ENCODE results near the gene CCDC188.

The CCDC188 gene

DNA sequence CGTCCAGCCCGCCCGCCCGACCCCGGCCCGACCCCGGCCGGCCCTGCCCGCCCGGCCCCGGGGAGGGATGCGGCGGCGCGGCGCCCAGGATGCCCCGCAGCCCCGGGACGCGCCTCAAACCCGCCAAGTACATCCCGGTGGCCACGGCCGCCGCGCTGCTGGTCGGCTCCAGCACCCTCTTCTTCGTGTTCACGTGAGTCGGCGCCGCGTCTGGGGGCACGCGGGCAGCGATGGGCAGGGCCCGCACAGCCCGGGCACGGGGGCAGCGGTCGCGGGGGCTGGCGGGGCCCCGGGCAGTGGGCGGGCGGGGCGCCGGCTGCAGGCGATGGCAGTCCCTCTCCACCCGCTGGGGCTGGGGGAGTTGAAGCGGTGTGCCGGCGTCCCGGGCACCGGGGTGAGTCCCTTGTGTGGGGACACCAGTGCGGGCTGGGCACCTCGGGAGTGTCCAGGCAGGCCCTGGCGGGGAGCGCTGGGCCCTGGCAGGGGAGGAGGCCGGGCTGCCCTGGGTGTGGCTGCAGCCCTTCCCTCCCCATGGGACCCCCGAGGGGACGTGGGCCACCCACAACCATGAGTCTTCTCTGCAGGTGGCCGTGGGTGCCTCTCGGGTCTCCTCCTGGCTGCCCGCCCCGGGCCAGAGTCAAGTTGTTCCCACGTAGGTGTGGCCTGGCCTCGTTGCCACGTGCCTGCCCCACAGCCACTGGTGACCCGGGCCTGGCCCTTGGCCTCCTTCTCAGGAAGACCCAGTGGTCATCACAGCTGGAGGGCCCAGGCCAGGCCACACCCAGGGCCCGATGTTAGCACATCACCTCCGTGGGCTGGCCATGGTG is 18.8 kb downstream of the CCDC188 start:
- peak in 1 of 2 donors; percentile 41 for DNase-seq

DNA sequence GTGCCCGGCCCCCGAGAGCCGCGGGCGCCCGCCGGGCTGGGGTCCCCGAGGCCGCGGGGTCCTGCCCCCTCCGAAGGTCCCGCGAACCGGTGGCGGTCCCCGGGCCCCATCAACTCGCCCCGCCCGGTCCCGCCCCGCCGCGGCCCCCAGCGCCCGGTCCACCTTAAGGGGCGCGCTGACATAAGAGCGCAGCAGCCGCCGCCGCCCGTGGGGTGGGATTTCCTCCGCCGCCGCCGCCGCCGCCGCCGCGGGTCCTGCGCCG is 19.3 kb downstream of the CCDC188 start, which contains the start of gene ZDHHC8:
ZDHHC8 (plus strand) TSS at position 208 of the 262 bp plus-strand sequence. CDS start 144 bp downstream, outside the sequence.
- DNase-seq, result peak; percentile 56 to 62

DNA sequence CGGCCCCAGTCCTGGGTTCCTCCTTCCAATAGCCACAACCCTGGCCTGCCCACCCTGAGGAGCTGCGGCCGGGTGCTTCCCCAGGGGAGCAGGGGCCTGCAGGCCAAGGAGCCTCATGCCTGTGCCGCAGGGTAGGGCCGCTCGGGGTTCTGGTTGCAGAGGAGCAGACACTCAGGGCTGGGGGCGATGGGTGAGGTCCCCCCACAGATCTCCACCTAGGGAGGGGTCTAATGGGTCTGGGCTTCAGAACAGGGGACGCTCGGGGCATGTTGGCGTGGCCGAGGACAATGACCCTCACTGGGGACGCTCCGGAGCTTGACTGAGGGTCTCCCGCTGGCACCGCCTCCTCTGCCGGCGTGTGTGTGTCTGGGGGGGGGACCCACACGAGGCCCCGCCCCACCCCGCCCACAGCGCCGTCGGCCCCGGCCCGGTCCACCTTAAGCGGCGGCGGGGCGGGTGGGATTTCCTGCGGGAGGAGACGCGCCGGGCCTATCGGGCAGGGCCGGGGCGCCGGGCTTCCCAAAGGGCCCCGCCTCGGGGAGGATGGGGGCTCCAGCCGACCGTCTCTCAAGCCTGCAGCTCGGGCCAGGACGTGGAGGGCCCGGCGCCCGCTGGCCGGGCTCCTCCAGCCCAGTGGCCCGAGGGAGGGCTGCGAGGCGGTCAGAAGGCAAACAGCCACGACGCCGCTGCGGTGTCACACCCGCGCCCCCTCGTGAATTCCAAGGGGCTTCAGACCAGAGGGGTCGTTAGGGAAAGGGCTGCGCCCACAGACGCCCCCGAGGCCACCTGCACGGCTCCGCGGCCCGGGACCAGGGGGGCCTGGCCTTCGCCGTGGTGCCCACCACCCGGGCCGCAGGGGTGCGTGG is 19.9 kb downstream of the CCDC188 start:
- peak; percentile 83 to 84 for DNase-seq

DNA sequence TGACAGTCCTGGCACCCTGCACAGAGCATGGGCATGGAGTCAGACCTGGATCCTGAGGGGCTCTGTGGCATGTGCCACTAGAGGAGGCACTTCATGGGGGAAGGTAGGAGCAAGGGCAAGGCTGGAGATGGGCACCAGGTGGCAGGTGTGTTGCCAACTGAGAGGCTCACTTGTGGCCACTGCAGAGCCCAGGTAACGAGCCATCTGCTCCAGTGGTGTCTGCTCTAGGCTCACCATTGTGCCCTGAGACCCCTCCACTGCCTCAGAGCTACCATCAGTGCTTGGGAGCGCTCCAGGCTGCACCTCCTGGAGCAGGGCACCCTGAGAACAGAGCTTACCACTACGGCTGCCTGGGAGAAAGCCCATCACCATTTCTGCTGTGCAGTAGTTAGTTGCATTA is 20.5 kb downstream of the CCDC188 start:
- no peak for DNase-seq

DNA sequence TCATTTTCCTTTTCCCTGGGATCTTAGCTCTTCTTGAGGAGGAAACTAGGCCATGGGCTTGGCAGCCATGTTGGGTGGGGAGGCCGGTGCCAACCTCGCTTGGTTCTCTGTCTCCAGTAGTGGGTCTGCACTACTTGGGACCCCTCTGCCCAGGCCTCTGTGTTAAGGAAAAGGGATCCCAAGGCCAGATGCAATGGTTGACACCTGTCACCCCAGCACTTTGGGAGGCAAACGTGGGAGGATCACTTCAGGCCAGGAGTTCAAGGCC is 21.2 kb downstream of the CCDC188 start:
- DNase-seq, result no peak

DNA sequence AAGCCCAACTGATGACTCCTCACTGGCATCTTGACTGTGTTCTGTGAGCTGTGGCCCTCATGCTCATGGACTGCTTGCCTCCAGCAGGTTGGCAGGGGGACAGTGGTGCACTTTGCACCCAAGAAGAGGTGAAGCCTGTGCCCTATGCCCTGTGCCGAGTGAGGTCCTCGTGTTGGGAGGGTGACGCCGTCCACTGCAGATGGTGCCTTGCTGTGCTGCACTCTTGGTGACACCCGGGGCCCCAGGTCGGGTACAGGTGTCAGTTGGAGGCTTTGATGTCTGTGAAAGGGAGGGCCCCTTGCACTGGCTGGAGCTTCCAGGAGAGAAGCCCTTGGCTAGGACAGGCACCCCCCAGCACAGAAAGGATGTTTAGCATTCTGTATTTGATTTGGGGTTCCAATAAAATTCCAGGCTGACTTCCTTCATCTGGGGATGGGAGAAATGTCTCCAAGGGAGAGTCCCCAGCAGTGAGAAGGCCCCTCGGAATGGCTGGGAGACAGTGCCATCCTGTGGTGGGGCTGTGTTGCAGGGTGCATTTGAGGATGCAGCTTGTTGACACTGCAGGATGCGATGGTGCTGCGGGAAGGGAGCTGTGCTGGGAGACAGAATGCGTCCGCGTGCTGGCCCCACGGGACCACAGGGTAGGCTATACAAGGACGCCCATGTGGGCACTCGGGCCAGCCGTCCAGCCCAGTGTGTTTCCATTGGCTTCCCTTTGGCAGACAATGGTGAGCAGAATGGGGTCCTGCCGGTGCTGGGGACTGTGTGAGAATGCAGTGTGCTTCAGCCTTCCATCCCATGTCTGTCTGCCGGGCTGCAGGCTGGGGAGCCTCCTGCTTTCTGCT is 21.7 kb downstream of the CCDC188 start:
- peak; percentile 61 to 65 for DNase-seq

DNA sequence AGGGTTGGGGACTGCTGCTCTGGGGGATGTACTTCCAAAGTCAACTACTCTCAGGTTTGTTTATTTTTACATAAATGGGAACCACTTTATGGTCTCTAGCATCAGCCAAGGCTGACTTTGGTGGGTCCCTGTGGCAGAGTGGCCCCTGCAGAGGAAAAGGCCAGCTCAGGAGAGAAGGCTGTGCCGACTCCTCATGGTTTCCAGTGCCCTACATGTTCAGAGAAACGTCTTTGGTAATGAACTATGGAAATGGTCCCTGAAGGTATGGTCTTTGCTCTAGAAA is 22.3 kb downstream of the CCDC188 start:
- DNase-seq, result no peak

DNA sequence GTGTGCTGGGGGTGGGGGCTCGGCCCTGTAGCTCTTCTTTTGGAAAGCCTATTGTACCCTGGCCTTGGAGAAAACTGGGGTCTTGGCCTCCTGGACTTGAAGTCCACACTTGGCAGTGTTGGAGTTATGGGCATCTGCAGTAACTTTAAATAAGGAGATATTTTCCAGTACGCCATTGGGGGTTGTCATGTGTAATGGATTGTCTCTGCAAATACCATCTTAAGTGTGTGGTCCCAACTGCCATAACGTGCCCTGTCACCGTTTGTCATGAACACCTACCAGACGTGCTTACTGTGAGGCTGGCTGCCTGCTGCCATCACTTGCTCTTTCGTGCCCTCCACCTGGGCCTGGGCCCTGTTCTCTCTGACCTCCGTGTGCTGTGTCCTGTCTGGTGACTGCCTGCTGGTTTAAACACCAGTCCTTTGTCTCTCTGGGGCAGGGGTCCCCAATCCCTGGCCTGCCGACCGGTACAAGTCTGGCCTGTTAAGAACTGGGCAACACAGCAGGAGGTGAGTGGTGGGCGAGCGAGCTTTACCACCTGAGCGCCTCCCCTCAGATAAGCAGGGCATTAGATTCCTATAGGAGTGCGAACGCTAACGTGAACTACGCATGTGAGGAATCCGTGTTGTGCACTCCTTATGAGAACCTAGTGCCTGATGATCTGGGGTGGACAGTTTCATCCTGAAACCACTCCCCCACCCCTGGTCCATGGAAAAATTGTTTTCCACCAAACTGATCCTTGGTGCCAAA is 22.8 kb downstream of the CCDC188 start:
- no peak for DNase-seq

DNA sequence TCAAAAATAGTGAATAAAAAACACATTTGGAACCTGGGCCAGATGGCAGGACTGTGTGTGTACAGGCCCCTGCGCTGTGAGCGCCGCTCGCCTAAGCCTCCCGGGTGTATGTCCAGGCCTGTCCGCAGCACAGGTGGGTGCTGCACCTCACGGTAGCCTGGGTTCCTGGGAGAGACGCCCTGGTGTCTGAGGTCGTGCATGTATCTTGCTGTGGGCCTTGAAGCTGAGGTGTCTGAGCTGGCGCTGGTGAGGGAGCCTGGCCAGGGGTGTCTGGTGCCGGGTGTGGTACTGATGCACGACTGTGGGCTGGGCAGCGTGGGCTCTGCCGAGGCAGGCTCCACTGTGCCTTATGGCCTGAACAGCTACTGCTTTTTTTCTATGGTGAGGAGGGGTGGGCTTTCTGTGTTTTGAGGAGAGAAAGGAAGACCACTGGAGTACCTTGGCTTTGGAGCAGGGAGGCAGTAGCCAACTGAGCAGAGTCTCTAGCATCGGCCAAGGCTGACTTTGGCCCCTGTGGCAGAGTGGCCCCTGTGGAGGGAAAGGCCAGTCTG is 23.5 kb downstream of the CCDC188 start:
- DNase-seq, result no peak

DNA sequence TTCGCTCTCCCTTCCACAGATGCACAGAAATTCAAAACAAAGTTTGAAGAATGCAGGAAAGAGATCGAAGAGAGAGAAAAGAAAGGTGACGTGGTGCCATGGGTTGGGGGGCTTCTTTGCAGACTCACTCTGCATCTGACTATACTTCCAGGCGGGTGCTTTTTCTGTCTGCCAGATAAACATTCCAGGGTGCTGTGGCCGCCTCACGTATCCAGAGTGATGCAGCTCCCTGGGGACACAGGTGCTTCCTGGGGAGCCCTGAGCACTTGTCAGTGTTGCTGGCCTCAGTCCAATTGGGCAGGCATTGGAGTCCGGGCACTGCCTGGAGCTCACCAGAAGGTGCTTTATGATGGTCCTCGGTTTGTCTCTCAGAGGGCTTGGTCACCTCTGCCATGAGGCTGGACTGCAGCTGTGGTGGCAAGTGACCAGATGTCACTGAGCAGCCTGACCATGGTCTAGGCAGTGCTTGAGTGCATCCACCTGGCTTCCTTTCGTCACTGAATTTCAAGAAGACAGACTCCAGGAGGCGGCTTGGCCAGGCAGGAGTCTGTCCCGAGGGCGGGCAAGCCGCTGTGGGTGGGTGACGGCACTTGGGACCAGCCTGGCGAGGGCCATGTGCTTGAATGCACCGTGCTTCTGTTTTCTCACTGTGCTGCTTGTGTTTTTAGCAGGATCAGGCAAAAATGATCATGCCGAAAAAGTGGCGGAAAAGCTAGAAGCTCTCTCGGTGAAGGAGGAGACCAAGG is 24.4 kb downstream of the CCDC188 start:
- DNase-seq, result no peak

DNA sequence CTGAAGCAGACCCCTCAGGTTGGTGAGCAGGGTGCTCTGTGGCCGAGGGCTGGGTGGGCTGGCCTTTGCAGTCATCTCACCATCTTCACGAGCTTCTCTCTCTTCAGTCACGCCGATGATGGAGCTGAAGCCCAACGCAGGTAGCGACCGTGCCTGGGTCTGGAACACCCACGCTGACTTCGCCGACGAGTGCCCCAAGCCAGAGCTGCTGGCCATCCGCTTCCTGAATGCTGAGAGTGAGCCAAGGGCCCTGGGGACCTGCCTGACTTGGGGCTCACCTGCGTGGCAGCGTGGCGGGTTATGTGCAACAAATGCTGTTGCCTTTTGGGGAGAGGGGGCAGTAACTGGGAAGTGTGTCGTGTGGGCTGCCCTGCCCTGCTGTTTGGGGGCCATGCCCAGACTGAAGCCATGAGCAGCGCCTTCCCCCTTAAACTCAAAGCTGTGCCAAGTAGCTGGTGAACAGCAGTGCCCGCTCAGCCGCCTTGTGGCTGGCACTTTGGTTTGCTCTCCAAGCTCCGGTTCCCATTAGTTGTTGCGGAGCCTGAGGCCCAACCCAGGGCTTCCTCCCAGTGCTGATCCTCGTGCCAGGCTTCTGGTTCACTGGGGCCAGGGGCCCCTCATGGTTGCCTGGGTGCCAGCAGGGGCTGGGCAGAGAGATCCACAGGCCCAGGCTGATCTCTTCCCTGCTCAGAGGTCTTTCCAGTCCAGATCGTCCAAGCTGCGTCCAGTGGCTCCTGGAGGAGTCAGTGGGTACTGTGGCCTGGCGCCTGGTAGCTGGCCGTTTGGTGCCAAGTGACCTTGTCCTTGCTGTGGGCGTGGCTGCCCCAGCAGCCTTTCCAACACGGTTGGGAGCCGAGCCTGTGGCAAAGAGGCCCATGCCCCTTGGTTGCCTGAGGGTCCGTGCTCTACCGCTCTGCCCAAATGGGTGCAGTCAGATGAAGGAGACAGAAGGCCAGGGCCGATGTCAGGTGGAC is 25.4 kb downstream of the CCDC188 start:
- DNase-seq, result no peak

DNA sequence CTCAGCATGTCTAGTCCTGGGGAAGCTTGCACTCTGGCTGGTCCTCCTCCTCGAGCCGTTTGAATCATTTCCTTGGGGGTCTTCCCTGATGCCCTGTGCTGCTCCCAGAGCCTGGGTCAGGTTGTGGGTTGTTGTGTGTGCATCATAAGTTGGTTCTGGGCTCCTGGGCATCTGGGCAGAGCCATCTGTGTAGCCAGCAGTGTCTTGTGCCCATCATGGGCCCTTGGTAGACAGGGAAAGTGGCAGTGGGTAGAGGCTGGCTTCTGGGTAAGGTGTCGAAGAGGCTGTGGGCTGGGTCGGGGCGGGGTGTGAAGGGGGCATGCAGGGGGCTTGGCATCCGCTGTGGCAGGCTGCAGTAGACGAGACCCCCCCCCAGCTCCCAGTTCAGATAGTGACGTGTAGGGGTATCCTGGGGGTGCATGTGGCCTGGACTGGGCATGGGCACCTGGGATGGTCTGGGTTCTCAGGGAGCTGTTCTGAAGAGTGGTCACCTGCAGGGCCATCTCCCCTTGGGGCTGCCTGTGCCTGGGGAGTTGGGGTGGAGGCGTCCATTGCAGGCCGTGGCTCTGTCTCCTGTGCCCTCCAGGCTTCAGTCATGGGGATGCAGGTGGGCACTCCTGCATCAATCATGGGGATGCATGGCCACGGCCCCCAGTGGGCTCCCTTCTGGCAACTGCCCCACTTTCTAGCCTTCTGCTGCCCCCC is 26.6 kb downstream of the CCDC188 start:
- no peak for DNase-seq

DNA sequence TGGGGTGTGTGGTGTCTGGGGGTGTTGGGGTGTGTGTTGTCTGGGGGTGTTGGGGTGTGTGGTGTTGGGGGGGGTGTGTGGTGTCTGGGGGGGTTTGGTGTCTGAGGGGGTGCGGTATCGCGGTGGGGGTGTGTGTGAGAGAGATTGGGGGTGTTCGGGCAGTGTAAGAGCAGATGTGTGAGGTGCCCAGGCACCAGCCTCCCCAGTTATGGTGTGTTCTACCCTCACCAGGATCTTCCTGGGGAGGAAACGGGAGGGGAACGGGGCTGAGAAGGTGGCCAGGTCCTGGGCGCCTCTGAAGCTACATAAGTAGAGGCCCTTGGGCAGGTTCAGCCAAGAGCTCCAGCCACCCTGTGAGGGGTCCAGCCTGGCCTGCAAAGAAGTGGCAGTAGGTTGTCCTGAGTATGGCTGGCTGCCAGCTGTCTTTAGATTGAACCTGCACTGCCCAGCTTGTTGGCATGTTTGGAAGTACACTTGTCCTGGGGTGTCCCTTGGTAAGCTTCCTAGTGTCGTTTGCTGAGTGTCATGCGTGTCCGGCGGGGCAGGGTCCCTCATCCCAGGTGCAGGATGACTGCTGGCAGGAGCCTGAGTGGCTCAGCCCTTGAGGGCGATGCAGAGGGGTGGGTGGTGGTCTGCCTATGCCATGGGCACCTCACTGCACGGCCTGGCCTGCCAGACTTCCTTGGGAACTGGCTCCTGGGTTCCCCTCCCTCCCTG is 27.3 kb downstream of the CCDC188 start:
- DNase-seq, result no peak

DNA sequence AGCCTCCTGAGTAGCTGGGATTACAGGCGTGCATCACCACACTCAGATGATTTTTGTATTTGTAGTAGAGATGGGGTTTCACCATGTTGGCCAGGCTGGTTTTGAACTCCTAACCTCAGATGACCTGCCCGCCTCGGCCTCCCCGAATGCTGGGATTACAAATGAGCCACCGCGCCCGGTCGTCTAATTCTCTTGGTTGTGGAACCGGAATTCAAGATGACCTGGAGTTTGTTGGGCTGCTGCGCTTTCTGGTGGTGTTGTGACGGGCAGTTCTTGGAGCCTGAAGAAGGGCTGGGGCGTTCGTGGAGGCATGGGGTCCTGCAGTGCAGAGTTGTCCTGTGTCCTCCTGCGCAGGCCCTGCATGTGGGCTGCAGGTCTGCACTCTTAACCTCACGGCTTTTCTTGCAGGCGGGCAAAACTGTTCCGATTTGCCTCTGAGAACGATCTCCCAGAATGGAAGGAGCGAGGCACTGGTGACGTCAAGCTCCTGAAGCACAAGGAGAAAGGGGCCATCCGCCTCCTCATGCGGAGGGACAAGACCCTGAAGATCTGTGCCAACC is 28.9 kb downstream of the CCDC188 start:
- DNase-seq, result no peak

DNA sequence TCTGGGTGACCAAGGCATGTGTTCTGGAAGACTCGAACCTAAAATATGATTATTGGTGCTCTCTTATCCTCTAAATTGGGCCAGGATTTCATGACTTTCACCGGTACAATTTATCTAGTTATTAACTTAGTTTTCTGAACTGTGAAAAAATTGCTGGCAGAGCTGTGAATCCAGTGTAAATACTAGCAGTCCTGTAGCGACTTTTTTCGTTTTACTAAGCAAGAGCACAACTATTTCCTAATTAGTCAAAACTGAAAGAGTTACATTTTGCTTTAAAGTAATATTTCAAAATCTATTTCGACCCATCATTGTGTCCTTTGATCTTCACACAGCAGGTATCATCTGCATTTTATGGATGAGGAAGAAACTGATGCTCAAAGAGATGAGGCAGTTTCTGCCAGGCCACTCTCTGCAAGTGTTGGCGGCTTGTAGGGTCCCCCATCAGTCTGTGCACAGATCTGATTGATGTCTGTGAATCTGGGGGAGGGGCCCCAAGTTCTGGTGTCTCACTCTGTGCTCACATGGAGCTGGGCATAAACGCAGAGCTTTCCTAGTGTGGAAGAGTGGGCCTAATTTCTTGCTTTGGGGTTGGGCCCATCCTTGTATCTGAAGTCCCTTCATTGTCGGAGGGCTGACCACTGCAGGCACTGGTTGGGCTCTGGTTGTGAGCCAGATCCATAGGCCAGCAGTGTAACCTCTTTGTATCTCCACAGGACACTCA is 32.4 kb downstream of the CCDC188 start:
- no peak for DNase-seq

DNA sequence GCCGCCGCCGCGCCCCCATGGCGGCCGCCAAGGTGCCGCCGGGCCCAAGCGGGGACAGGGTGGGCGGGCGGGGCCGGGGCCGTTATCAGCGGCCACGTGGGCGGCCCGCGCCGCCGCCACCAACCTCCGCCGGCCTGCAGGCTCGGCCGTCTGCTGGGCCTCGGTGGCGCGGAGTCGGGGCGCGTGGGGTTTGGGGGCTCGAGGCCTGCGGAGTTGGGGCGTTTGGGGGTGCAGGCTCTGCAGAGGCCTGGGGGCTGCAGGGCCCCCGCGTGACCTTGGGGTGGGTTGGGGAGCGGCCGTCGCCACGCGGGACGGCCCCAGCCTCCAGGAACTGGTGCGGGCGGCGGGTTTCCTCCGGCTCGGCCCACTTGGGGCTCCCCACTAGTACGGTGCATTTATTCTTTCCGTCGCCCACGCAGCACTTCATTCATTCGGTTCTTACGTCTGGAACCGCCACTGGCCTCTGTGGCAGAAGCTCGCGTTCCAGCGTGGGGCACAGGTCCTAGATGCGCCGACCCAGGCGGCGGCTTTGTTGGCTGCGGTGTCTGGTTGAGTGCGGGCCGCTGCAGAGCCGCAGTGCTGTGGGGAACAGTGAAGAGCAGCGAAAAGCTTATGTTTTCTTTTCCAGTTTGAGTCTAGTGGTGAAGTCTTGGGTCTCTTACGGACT is 33.1 kb downstream of the CCDC188 start:
- DNase-seq, result peak; percentile 84 to 86

DNA sequence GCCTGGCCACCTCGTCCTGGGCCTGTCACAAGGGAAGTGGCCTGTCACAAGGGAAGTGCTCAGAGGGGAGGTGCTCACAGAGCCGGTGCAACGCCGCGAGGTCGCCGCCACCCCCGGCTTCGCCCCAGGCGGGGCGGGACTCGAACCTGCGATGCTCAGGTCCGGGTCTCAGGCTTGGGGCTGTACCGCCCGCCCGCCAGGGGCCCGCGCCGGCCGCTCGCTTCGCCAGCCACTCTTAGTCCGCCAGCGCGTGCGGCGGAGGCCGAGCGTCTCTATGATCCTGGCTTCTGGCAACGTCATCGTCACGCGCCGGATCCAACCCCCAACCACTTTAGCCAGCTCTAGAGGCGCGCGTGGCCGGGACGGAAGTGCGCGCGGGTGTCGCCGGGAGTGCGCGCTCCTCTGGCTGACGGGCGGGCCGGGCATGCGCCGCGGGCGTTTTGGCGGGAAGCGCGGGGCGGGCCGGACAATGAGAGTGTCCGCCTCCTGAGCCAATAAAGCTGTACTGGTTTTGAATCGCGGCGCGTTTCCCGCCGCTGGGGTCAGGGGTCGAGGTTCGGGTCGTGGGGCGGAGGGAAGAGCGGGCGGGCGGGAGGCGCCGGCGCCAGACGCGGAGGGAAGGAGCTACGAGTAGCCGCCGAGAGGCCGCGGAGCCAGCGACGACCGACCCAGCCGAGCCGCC is 33.8 kb downstream of the CCDC188 start, which contains the start of gene TRMT2A:
TRMT2A (minus strand) TSS at position 276 of the 682 bp plus-strand sequence. CDS start 320 bp downstream, outside the sequence.
- peak; percentile 96 to 98 for DNase-seq
